Measurements from ENCODE around the gene KRT8. TPM values are rescaled to one million over a fixed set of nuclear protein-coding genes. Genes with fewer than 3 reads are reported as not detected.
A peak's percentile ranks its signal among the peaks of the same experiment; 100 is the strongest.
"Not testable (repeated sequence)": the region's sequence is repeated elsewhere in the genome, so short reads cannot be mapped to it uniquely, and the experiment has no call there.

The KRT8 gene
- not detected in 2 replicates for total RNA-seq (2013; cell fraction: nucleolus; rRNA removed)
- total RNA-seq (2014; rRNA removed), result 0.11 and 0.16 TPM in 2 replicates
- total RNA-seq (2014; rRNA removed; fragmentation: Illumina TruSeq; extraction: Trizol), result 0.09 and 0.22 TPM in 2 replicates
- 5.6 and 5.7 TPM in 2 replicates for total RNA-seq (2021)
- polyA plus RNA-seq (2011; ENCODE audit: low read depth), result 0.85 TPM
- polyA plus RNA-seq (2011; rRNA removed), result 0.10 and 0.41 TPM in 2 replicates
- 0.10 and 0.20 TPM in 2 replicates for polyA plus RNA-seq (2011; cell fraction: cytosol; rRNA removed)
- polyA plus RNA-seq (2011; cell fraction: nucleus; rRNA removed), result 0.25 and 0.42 TPM in 2 replicates
- 0.58 and 1.5 TPM in 2 replicates for polyA plus RNA-seq (2012)
- 0.37 and 0.81 TPM in 2 replicates for polyA plus RNA-seq (2014; fragmentation: Illumina TruSeq; extraction: Trizol)
- polyA plus RNA-seq (2014; fragmentation: Nextera tagmentation; extraction: Ambion mirVana), result under 1 TPM in 1 of 2 experiments, not detected in 1; 0.15 TPM
- polyA plus RNA-seq (2014; rRNA removed), result 0.57 and 0.67 TPM in 2 replicates
- polyA plus RNA-seq (2016; fragmentation: Nextera tagmentation; extraction: Ambion mirVana), result under 1 TPM; 0.35 to 0.99 TPM
- 0.15 and 0.88 TPM in 2 replicates for polyA minus RNA-seq (2011; rRNA and poly(A)+ RNA removed)
- 23.7 and 27.7 TPM in 2 replicates for polyA minus RNA-seq (2011; cell fraction: cytosol; rRNA and poly(A)+ RNA removed)
- 1.8 and 8.8 TPM in 2 replicates for polyA minus RNA-seq (2011; cell fraction: nucleus; rRNA and poly(A)+ RNA removed)
- Bru-seq, nascent RNA, result percentile 14 among the genes with signal in this experiment
- percentile 21 among the genes with signal in this experiment for BruChase-seq, experiment 1, labeled RNA remaining after a 6-hour chase
- percentile 25 among the genes with signal in this experiment for BruChase-seq, experiment 2, labeled RNA remaining after a 2-hour chase
- long read RNA-seq, experiment 1, result 0 reads
- long read RNA-seq, experiment 2, result 0 reads

DNA sequence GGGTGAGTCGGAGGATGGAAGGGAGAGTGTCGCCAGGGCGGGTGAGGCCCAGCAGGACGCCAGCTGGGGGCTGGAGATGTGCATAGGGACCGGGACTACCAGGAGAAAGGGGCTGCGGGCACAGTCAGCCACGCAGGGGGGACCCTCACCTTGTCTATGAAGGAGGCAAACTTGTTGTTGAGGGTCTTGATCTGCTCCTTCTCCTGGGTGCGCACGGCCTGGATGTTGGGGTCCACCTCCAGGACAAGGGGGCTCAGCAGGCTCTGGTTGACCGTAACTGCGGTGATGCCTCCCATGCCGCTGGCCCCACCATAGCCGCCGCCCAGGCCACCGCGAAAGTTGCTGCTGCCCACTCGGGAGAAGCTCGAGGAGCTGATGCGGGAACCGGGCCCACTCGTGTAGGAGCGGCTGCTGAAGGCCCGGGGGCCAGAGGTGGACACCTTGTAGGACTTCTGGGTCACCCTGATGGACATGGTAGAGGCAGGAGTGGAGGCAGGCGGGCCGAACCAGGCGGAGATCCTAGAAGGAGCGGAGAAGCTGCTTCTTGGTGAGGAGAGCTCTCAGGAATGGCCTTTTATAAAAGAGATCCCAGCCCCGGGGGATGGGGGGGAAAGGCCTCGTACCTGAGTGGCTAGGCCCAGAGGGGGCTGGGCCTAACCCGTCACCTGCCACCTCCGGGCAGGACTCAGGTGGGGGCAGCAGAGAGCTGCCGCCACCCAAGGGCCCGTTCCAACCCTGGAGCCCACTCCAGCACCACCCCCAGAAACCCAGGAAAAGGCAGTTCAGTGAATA, at the start of gene KRT8:
Gene KRT8, minus strand, starts transcription at position 568 of the 792 bp plus-strand sequence. Its CDS starts 95 bp downstream, at position 473.
- H3K79me2 ChIP-seq (ENCODE audit: control insufficient read depth, insufficient read depth, low read length); H3K27me3 ChIP-seq (replicated peaks in 1 of 2; ENCODE audit: control insufficient read depth in 2 of 2, insufficient read depth in 2 of 2, low read length in 1 of 2); H4K20me1 ChIP-seq (ENCODE audit: control insufficient read depth, insufficient read depth); H2AFZ ChIP-seq (ENCODE audit: control insufficient read depth, low read depth, low read length); H3K36me3 ChIP-seq (ENCODE audit: control insufficient read depth in 2 of 2, insufficient read depth in 2 of 2, low read length in 1 of 2); FAIRE-seq; RAD21 ChIA-PET (ENCODE audit: unreplicated experiment); H3K27ac ChIP-seq (ENCODE audit: control insufficient read depth, insufficient read depth); ATAC-seq; in situ Hi-C loops (cut with MboI); SMC1A ChIA-PET (ENCODE audit: uncharacterized antibody, unreplicated experiment); POLR2A ChIA-PET; BruUV-seq (replicated peaks); H3K9me3 ChIP-seq (replicated peaks; ENCODE audit: control insufficient read depth, insufficient read depth, low read length); DNase-seq (ENCODE audit: low read depth, low spot score); intact Hi-C loops (cut with micrococcal nuclease; ENCODE audit: unreplicated experiment); H3K9ac ChIP-seq (ENCODE audit: control insufficient read depth, insufficient read depth, low read length): not testable (repeated sequence)
- peak within 1 kb of the TSS; percentile 31 for H3K4me2 ChIP-seq (ENCODE audit: control insufficient read depth, insufficient read depth)
- H3K4me3 ChIP-seq, result peak within 1 kb of the TSS; percentile 22; the same call in 1 of the 2 replicates
- CTCF ChIA-PET, result interaction anchor here (1.3 kb wide), 1 partner anchor 19 kb away, joined by 5 read pairs; no protein-coding TSS in a partner anchor
- H3K4me1 ChIP-seq (ENCODE audit: control insufficient read depth, insufficient read depth, low read length), result peaks cover 12% of the 10 kb centered on the region
- WGBS (ENCODE audit: insufficient coverage, insufficient replicate concordance, low lambda C conversion rate, missing lambda C conversion rate), result 73% methylated on average over 30 of the region's 33 CpGs
- peak; percentile 26; the same call in 1 of the 2 replicates for TF ChIP-seq TCF12 (IDR thresholded peaks at IDR 0.05; ENCODE audit: low read depth, low read length)

All from GM12878 (cell line).